Lung (tissue), 12 donors: Measurements from ENCODE around the gene MOSPD3. TPM values are rescaled to one million over a fixed set of nuclear protein-coding genes. Genes with fewer than 3 reads are reported as not detected.

Source experiments
- ATAC-seq: fragments of 200-7000 bp; cut with Tn5 transposase; one replicate; pipeline ENCODE4 v1.9.1; 2020; ENCODE audit warnings: moderate number of reproducible peaks; ENCODE audit not compliant: insufficient read depth, low FRiP score
- DNase-seq, 3 donors: peaks; one replicate each; pipeline ENCODE4 v3.0.0-alpha.2; 2013 to 2017
- H3K27ac ChIP-seq, 2 donors: one replicate each; pipeline ENCODE4 v1.5.1; 2013; ENCODE audit warnings: mild to moderate bottlenecking in 2 of 2, moderate library complexity in 2 of 2, control low read depth in 1 of 2, inconsistent platforms in 1 of 2, low read depth in 1 of 2, low read length in 1 of 2
- H3K27me3 ChIP-seq, 3 donors: one replicate each; pipeline ENCODE4 v1.5.1; 2013; ENCODE audit warnings: low read length in 2 of 3; ENCODE audit not compliant: control insufficient read depth in 3 of 3, insufficient read depth in 3 of 3
- H3K36me3 ChIP-seq, 4 donors: one replicate each; pipeline ENCODE4 v1.5.1; 2013; ENCODE audit warnings: low read length in 4 of 4, mild to moderate bottlenecking in 1 of 4, moderate library complexity in 1 of 4; ENCODE audit not compliant: control insufficient read depth in 4 of 4, insufficient read depth in 4 of 4
- H3K4me1 ChIP-seq, 5 donors: one replicate each; pipeline ENCODE4 v1.5.1; 2013; ENCODE audit warnings: low read length in 5 of 5, mild to moderate bottlenecking in 2 of 5, moderate library complexity in 1 of 5; ENCODE audit not compliant: control insufficient read depth in 5 of 5, insufficient read depth in 5 of 5
- H3K4me3 ChIP-seq: one replicate; pipeline ENCODE4 v1.5.1; 2013; ENCODE audit warnings: mild to moderate bottlenecking, control low read depth, moderate library complexity
- H3K9ac ChIP-seq, 2 donors: one replicate each; pipeline ENCODE4 v1.5.1; 2013; ENCODE audit warnings: low read length in 2 of 2, control low read depth in 1 of 2; ENCODE audit not compliant: insufficient read depth in 1 of 2
- H3K9me3 ChIP-seq, 4 donors: one replicate each; pipeline ENCODE4 v1.5.1; 2013; ENCODE audit warnings: low read length in 3 of 4, mild to moderate bottlenecking in 1 of 4, moderate library complexity in 1 of 4; ENCODE audit not compliant: control insufficient read depth in 4 of 4, insufficient read depth in 3 of 4
- CTCF ChIP-seq: IDR thresholded peaks from 2 replicates; pipeline ENCODE4 v1.5.1; 2012; ENCODE audit warnings: mild to moderate bottlenecking; ENCODE audit errors: control extremely low read depth, extremely low read depth
- WGBS, 2 donors: extraction: QIAGEN DNeasy Blood & Tissue Kit; methylation state at CpG; one replicate each; pipeline ENCODE4 v1.1.7; 2013; 5-methylcytosine and 5-hydroxymethylcytosine counted together
- polyA plus RNA-seq, 2 donors: library from polyadenylated mRNA; stranded (reverse); fragments of 200-250 nt; gene quantifications; one replicate each; pipeline ENCODE4 v1.2.1, GENCODE V29; 2013
- total RNA-seq, 2 donors: library from RNA; depleted of rRNA in 1 of 2; stranded (reverse); fragments of >200 nt in 1 of 2; gene quantifications; one replicate each; pipeline ENCODE4 v1.2.1, GENCODE V29; 2014 to 2021
- donor health status: control.
- donor health status: control.
- donor health status: Bipolar disorder and iron deficiency.
- donor health status: healthy.
- donor health status: DM: yes; HTN: yes; CAD: no.

MOSPD3 gene
- total and polyA plus RNA-seq, 4 donors = 13.2 to 26.9 (median 17.1) TPM

- 16 to 30% methylated on average over 3 of the region's 3 CpGs for WGBS, 2 donors
- H3K4me1 ChIP-seq = peaks cover 0 to 6% (median 0%) of the 10 kb centered on the region in 5 donors
- no peak for TF ChIP-seq CTCF
- ATAC-seq (no peak), DNase-seq (no peak)
- no peak overlapping the region for H3K27ac ChIP-seq
- no peak overlapping the region for H3K9ac ChIP-seq
- H3K9me3 ChIP-seq = no peaks in the 10 kb centered on the region
- H3K27me3 ChIP-seq = no peaks in the 10 kb centered on the region
- H3K4me3 ChIP-seq = no peak overlapping the region
- H3K36me3 ChIP-seq = no peaks in the 10 kb centered on the region
Measured at GRCh38 chr7:100626055-100626454, 13.7 kb downstream of the MOSPD3 start.

- Histone ChIP-seq H3K4me1 (peaks cover 0 to 6% (median 0%) of the 10 kb centered on the region in 5 donors), H3K27me3 (no peaks in the 10 kb centered on the region), H3K4me3 (no peak overlapping the region), H3K36me3 (no peaks in the 10 kb centered on the region), H3K27ac (no peak overlapping the region), H3K9ac (no peak overlapping the region), H3K9me3 (no peaks in the 10 kb centered on the region)
- TF ChIP-seq CTCF = no peak
- DNase-seq = peak; percentile 82 to 91 (median 89)
- WGBS, 2 donors = 3% methylated on average over 36 to 37 of the region's 37 CpGs
- ATAC-seq = peak; percentile 93
Measured at GRCh38 chr7:100626530-100627237, 14.3 kb downstream of the MOSPD3 start.

- TF ChIP-seq CTCF = no peak
- Histone ChIP-seq H3K4me1 (peaks cover 0 to 6% (median 0%) of the 10 kb centered on the region in 5 donors), H3K36me3 (no peaks in the 10 kb centered on the region), H3K27me3 (no peaks in the 10 kb centered on the region), H3K9me3 (no peaks in the 10 kb centered on the region), H3K27ac (no peak overlapping the region), H3K9ac (no peak overlapping the region), H3K4me3 (no peak overlapping the region)
- DNase-seq = no peak
- no peak for ATAC-seq
- 78 to 91% methylated on average over 21 of the region's 21 CpGs for WGBS, 2 donors
Measured at GRCh38 chr7:100627238-100627549, 14.9 kb downstream of the MOSPD3 start.

DNA sequence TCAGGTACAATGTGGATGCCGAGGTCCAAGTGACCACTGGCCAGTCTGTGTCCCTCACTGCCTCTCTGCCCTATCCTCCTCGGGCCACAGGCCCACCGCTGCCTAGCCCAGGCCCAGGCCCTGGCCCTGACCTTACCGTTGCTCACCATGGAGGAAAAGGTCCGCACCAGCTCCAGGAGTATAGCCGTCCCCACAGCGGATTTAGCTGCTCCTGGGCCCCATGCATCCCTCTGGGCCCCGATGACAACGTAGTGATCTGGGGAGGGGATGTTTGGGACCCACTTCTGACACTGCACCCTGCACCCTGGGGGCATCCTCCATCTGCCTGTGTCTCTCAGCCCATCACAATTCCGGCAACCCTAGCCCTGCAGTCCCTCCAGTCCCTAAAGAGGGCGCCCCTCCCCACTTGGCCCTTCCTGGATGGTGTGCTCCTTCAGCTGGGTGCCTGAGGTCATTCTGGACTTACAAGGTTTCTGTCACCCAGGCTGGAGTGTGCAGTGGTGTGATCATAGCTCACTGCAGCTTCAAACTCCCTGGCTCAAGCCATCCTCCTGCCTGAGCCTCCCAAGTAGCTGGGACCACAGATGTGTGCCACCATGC is 16.9 kb downstream of the MOSPD3 start:
- no peak overlapping the region for H3K9ac ChIP-seq
- ATAC-seq (no peak), DNase-seq (no peak)
- peaks cover 0 to 14% (median 10%) of the 10 kb centered on the region in 3 donors for H3K27me3 ChIP-seq
- peaks cover 0 to 6% (median 0%) of the 10 kb centered on the region in 5 donors for H3K4me1 ChIP-seq
- 80 to 85% methylated on average over 11 of the region's 11 CpGs for WGBS, 2 donors
- no peak for TF ChIP-seq CTCF
- H3K36me3 ChIP-seq = no peaks in the 10 kb centered on the region
- H3K4me3 ChIP-seq = no peak overlapping the region
- H3K27ac ChIP-seq = no peak overlapping the region
- H3K9me3 ChIP-seq = no peaks in the 10 kb centered on the region
